Measurements from ENCODE around the gene RPL6. TPM values are rescaled to one million over a fixed set of nuclear protein-coding genes. Genes with fewer than 3 reads are reported as not detected.

The RPL6 gene
- polyA plus RNA-seq, 1 of the 3 experiments (the other 2 are of a cell fraction): 2,073 TPM

GRCh38 chr12:112370868-112371510, 38.4 kb downstream of the RPL6 start:
- Histone ChIP-seq H3K36me3 (replicated peaks in 1 of 2; ENCODE audit: control insufficient read depth in 1 of 2, insufficient read depth in 2 of 2, low read length in 1 of 2) (no peaks in the 10 kb centered on the region), H3K4me1 (ENCODE audit: control insufficient read depth in 1 of 2, insufficient read depth in 2 of 2, low read depth in 1 of 2, low read length in 1 of 2) (no peaks in the 10 kb centered on the region), H4K20me1 (ENCODE audit: insufficient read depth) (peaks cover 40% of the 10 kb centered on the region), H3K9me2 (no peaks in the 10 kb centered on the region), H3K27ac (ENCODE audit: low read depth in 2 of 2, low read length in 1 of 2) (no peak overlapping the region), H3K79me2 (ENCODE audit: insufficient read depth) (peaks cover 93% of the 10 kb centered on the region), H3K27me3 (ENCODE audit: insufficient read depth) (no peaks in the 10 kb centered on the region), H3K4me3 (ENCODE audit: low read depth in 2 of 2, low read length in 1 of 2) (no peak overlapping the region), H3K9me3 (no peaks in the 10 kb centered on the region), H3K4me2 (0 out of 2 replicates have a peak overlapping the region, but pooled peaks have one; percentile 6), H3F3A (replicated peaks; ENCODE audit: insufficient read depth) (peaks cover 6% of the 10 kb centered on the region), H2AFZ (ENCODE audit: low read depth) (no peak overlapping the region), H3K9ac (no peak overlapping the region)
- TF ChIP-seq POLR2AphosphoS5 (IDR thresholded peaks at IDR 0.05; ENCODE audit: low read depth, low read length) (no peak), NFIC (IDR thresholded peaks at IDR 0.05; ENCODE audit: borderline replicate concordance) (no peak)
- ChIA-PET POLR2A (no interaction called here), CTCF (interaction anchor here (1.2 kb wide), 1 partner anchor 19 kb away, joined by 3 read pairs; no protein-coding TSS in a partner anchor)
- no peak for DNase-seq
- WGBS (ENCODE audit: low lambda C conversion rate): 94% methylated on average over 8 of the region's 8 CpGs

GRCh38 chr12:112370199-112370598, 39.2 kb downstream of the RPL6 start:
- 35% methylated on average over 1 of the region's 1 CpG for WGBS (ENCODE audit: low lambda C conversion rate)
- Histone ChIP-seq H3F3A (replicated peaks; ENCODE audit: insufficient read depth) (peaks cover 6% of the 10 kb centered on the region), H3K79me2 (ENCODE audit: insufficient read depth) (peaks cover 93% of the 10 kb centered on the region), H3K9me3 (no peaks in the 10 kb centered on the region), H3K27me3 (ENCODE audit: insufficient read depth) (no peaks in the 10 kb centered on the region), H3K9me2 (no peaks in the 10 kb centered on the region), H3K4me3 (ENCODE audit: low read depth in 2 of 2, low read length in 1 of 2) (no peak overlapping the region), H3K4me1 (ENCODE audit: control insufficient read depth in 1 of 2, insufficient read depth in 2 of 2, low read depth in 1 of 2, low read length in 1 of 2) (no peaks in the 10 kb centered on the region), H2AFZ (ENCODE audit: low read depth) (no peak overlapping the region), H4K20me1 (ENCODE audit: insufficient read depth) (peaks cover 40% of the 10 kb centered on the region), H3K36me3 (replicated peaks in 1 of 2; ENCODE audit: control insufficient read depth in 1 of 2, insufficient read depth in 2 of 2, low read length in 1 of 2) (no peaks in the 10 kb centered on the region), H3K9ac (no peak overlapping the region), H3K4me2 (no peak overlapping the region), H3K27ac (ENCODE audit: low read depth in 2 of 2, low read length in 1 of 2) (peak overlapping the region in 1 of 2 experiments; percentile 30; a peak in 1 of 4 replicates)
- CTCF ChIA-PET: no interaction called here
- no peak for DNase-seq
- POLR2A ChIA-PET: no interaction called here
- TF ChIP-seq RAD21 (IDR thresholded peaks at IDR 0.05; ENCODE audit: low read length) (no peak), TAF1 (IDR thresholded peaks at IDR 0.05; ENCODE audit: borderline replicate concordance, low read depth, low read length) (no peak), REST (IDR thresholded peaks at IDR 0.05; ENCODE audit: low read depth, low read length) (no peak), SIN3A (IDR thresholded peaks at IDR 0.05; ENCODE audit: borderline replicate concordance, low read depth, low read length) (no peak), FOSL2 (IDR thresholded peaks at IDR 0.05; ENCODE audit: borderline replicate concordance, low read depth) (no peak), EZH2phosphoT487 (IDR thresholded peaks at IDR 0.05; ENCODE audit: borderline replicate concordance, low read depth) (no peak), RCOR1 (IDR thresholded peaks at IDR 0.05; ENCODE audit: low read length) (no peak), NRF1 (IDR thresholded peaks at IDR 0.05; ENCODE audit: low read depth, low read length) (no peak), MAX (IDR thresholded peaks at IDR 0.05; ENCODE audit: low read depth) (no peak), RXRA (IDR thresholded peaks at IDR 0.05; ENCODE audit: borderline replicate concordance, low read depth) (no peak), GABPA (IDR thresholded peaks at IDR 0.05; ENCODE audit: low read depth) (no peak), JUND (IDR thresholded peaks at IDR 0.05) (no peak), USF2 (IDR thresholded peaks at IDR 0.05; ENCODE audit: borderline replicate concordance, low read depth, low read length) (no peak), NFIC (IDR thresholded peaks at IDR 0.05; ENCODE audit: borderline replicate concordance) (no peak), RFX5 (IDR thresholded peaks at IDR 0.05; ENCODE audit: low read length) (no peak), TCF12 (IDR thresholded peaks at IDR 0.05) (no peak), IRF3 (IDR thresholded peaks at IDR 0.05; ENCODE audit: low read depth, low read length) (no peak), YY1 (IDR thresholded peaks at IDR 0.05; ENCODE audit: low read depth) (no peak), USF1 (IDR thresholded peaks at IDR 0.05; ENCODE audit: borderline replicate concordance, low read depth) (no peak)
